K562 (cell line): Measurements from ENCODE around the gene HSD17B12. TPM values are rescaled to one million over a fixed set of nuclear protein-coding genes. Genes with fewer than 3 reads are reported as not detected.

ENCODE experiments used
- ATAC-seq: fragments of 200-7000 bp; cut with Tn5 transposase; 3 replicates; pipeline ENCODE4 v1.9.1; 2020; ENCODE audit warnings: moderate library complexity
- BruUV-seq: library from RNA; stranded (reverse); fragments of 400-500 nt; replicated peaks from 2 replicates; lab custom pipeline; 2021; lab: Mats Ljungman, UMichigan
- CTCF ChIA-PET: fragments of 300-600 bp; formaldehyde crosslinking; extraction: SDS; loops from one replicate; lab custom pipeline; 2021; ENCODE audit warnings: low intra/inter-chr PET ratio; lab: Yijun Ruan, JAX
- POLR2A ChIA-PET: fragments of 300-600, 350-650 bp; sonication (Branson Sonifier 250); formaldehyde crosslinking; extraction: SDS; loops from one replicate; lab custom pipeline; 2021; ENCODE audit warnings: antibody characterized with exemption, inconsistent platforms; lab: Yijun Ruan, JAX
- DNase-seq, 4 experiments: peaks; one replicate each; pipeline versions ENCODE4 v3.0.0 to v3.0.0-alpha.2; 2011 to 2018; ENCODE audit warnings: low spot score in 3 of 4, mixed read lengths in 3 of 4; ENCODE audit errors: extremely low read depth in 1 of 4
- FAIRE-seq: peaks from 2 replicates; lab custom pipeline; 2011; peaks lifted over from hg19 to GRCh38; lab: Jason Lieb, UNC
- H2AFZ ChIP-seq: 2 replicates; pipeline ENCODE4 v1.6.0; 2011; ENCODE audit warnings: low read depth, low read length, control low read depth, inconsistent platforms
- H3K27ac ChIP-seq: fragments of 200-600 bp; 3 replicates; pipeline ENCODE4 v1.8.0; 2011; ENCODE audit warnings: low read depth, mild to moderate bottlenecking, control low read depth, inconsistent platforms, low read length, moderate library complexity, mixed read lengths; ENCODE audit errors: extremely low read depth
- H3K27me3 ChIP-seq, 2 experiments: fragments of 300-600 bp in 1 of 2; 2 replicates in 1 of 2; 3 replicates in 1 of 2; pipeline versions ENCODE4 v1.6.0 to v1.8.0; 2011; ENCODE audit warnings: inconsistent platforms in 2 of 2, low read length in 2 of 2, mild to moderate bottlenecking in 1 of 2, mixed read lengths in 1 of 2, moderate library complexity in 1 of 2; ENCODE audit not compliant: control insufficient read depth in 2 of 2, insufficient read depth in 2 of 2
- H3K36me3 ChIP-seq: fragments of 300-600 bp; 3 replicates; pipeline ENCODE4 v1.8.0; 2011; ENCODE audit warnings: mild to moderate bottlenecking, low read length, inconsistent platforms; ENCODE audit not compliant: control insufficient read depth, insufficient read depth
- H3K4me1 ChIP-seq, 2 experiments: fragments of 200-600 bp in 1 of 2; replicated peaks in 1 of 2; 2 replicates in 1 of 2; 3 replicates in 1 of 2; pipeline versions ENCODE4 v1.5.1 to v1.8.0; 2011; ENCODE audit warnings: inconsistent platforms in 2 of 2, low read length in 2 of 2, mild to moderate bottlenecking in 1 of 2, mixed read lengths in 1 of 2, moderate library complexity in 1 of 2; ENCODE audit not compliant: control insufficient read depth in 2 of 2, insufficient read depth in 2 of 2
- H3K4me2 ChIP-seq: 2 replicates; pipeline ENCODE4 v1.6.1; 2011; ENCODE audit warnings: low read length, control low read depth, inconsistent platforms, mixed read lengths; ENCODE audit not compliant: insufficient read depth
- H3K4me3 ChIP-seq: fragments of 200-600 bp; sonication (generic), shearing (Covaris generic); 2 replicates; pipeline ENCODE4 v1.5.1; 2016; ENCODE audit warnings: control low read depth, inconsistent platforms
- H3K79me2 ChIP-seq: fragments of 200-600 bp; 3 replicates; pipeline ENCODE4 v1.8.0; 2011; ENCODE audit warnings: low read length, inconsistent platforms; ENCODE audit not compliant: control insufficient read depth, insufficient read depth
- H3K9ac ChIP-seq, 2 experiments: 2 replicates each; pipeline versions ENCODE4 v1.6.0 to v1.6.1; 2011; ENCODE audit warnings: low read depth in 2 of 2, low read length in 2 of 2, control low read depth in 1 of 2, inconsistent platforms in 1 of 2, mild to moderate bottlenecking in 1 of 2, mixed read lengths in 1 of 2; ENCODE audit not compliant: insufficient read depth in 1 of 2
- H3K9me1 ChIP-seq: one replicate; pipeline ENCODE4 v1.6.0; 2011; ENCODE audit warnings: inconsistent platforms, mild to moderate bottlenecking, low read length, moderate library complexity; ENCODE audit not compliant: control insufficient read depth, insufficient read depth
- H3K9me3 ChIP-seq: replicated peaks from 2 replicates; pipeline ENCODE4 v1.5.1; 2011; ENCODE audit warnings: low read depth, low read length, inconsistent platforms; ENCODE audit not compliant: control insufficient read depth, insufficient read depth
- H4K20me1 ChIP-seq: replicated peaks from 2 replicates; pipeline ENCODE4 v1.6.1; 2011; ENCODE audit warnings: low read length, inconsistent platforms, mixed read lengths; ENCODE audit not compliant: control insufficient read depth, insufficient read depth
- BRF1 ChIP-seq: IDR thresholded peaks from 3 replicates; pipeline ENCODE4 v1.6.1; 2011; ENCODE audit warnings: borderline replicate concordance, mild to moderate bottlenecking; ENCODE audit not compliant: insufficient read length; ENCODE audit errors: extremely low read depth
- DLX4 ChIP-seq: fragments of 250-450 bp; sonication (Bioruptor Pico); IDR thresholded peaks from 2 replicates; pipeline ENCODE4 v1.6.1; 2021; ENCODE audit warnings: mild to moderate bottlenecking
- DPF2 ChIP-seq: fragments of 450-650 bp; IDR thresholded peaks from 2 replicates; pipeline ENCODE4 v1.6.1; 2016
- EGR1 ChIP-seq: fragments of 450-650 bp; conservative IDR thresholded peaks from 2 replicates; pipeline ENCODE4 v1.6.1; 2017; ENCODE audit warnings: mild to moderate bottlenecking
- EZH2 ChIP-seq: IDR thresholded peaks from 2 replicates; pipeline ENCODE4 v1.6.1; 2012; ENCODE audit warnings: low read depth, mild to moderate bottlenecking, inconsistent platforms, low read length, borderline replicate concordance
- FOSL1 ChIP-seq: fragments of 200-800 bp; sonication (Bioruptor generic); conservative IDR thresholded peaks from 2 replicates; pipeline ENCODE4 v1.6.1; 2016; ENCODE audit warnings: missing genetic modification characterization, missing compliant biosample characterization
- JUN ChIP-seq, 2 experiments: sonication (generic) in 1 of 2; formaldehyde crosslinking in 1 of 2; IDR thresholded peaks; 2 replicates each; pipeline versions ENCODE4 v1.6.1 to v1.8.0; 2012 to 2022; ENCODE audit warnings: borderline replicate concordance in 2 of 2, mild to moderate bottlenecking in 2 of 2, improper control_type of control experiment in 1 of 2, low read depth in 1 of 2, low read length in 1 of 2, missing genetic modification reagents in 1 of 2
- JUNB ChIP-seq: fragments of 450-650 bp; formaldehyde crosslinking; conservative IDR thresholded peaks from 2 replicates; pipeline ENCODE4 v1.4.0; 2020; ENCODE audit warnings: mild to moderate bottlenecking
- JUND ChIP-seq, 2 experiments: IDR thresholded peaks; 2 replicates in 1 of 2; 3 replicates in 1 of 2; pipeline ENCODE4 v1.6.1; 2011; ENCODE audit warnings: borderline replicate concordance in 2 of 2, low read depth in 2 of 2, low read length in 2 of 2, improper control_type of control experiment in 1 of 2, missing biosample characterization in 1 of 2, missing genetic modification characterization in 1 of 2, missing genetic modification reagents in 1 of 2
- KDM1A ChIP-seq, 2 experiments: fragments of 450-650 bp; IDR thresholded peaks; 2 replicates each; pipeline ENCODE4 v1.6.1; 2016; ENCODE audit warnings: mild to moderate bottlenecking in 2 of 2
- SMARCA4 ChIP-seq: fragments of 450-650 bp; IDR thresholded peaks from 2 replicates; pipeline ENCODE4 v1.6.1; 2016
- SMARCE1 ChIP-seq: fragments of 450-650 bp; IDR thresholded peaks from 2 replicates; pipeline ENCODE4 v1.7.1; 2016; ENCODE audit warnings: mild to moderate bottlenecking
- ZNF124 ChIP-seq: sonication (generic); formaldehyde crosslinking; IDR thresholded peaks from 2 replicates; pipeline ENCODE4 v1.8.1; 2022; ENCODE audit warnings: missing genetic modification reagents
- ZNF354B ChIP-seq: fragments of 250-450 bp; sonication (Bioruptor Pico); IDR thresholded peaks from 2 replicates; pipeline ENCODE4 v1.4.0; 2020
- ZNF507 ChIP-seq: conservative IDR thresholded peaks from 2 replicates; pipeline ENCODE4 v1.6.1; 2017; ENCODE audit warnings: missing genetic modification characterization, missing compliant biosample characterization
- ZNF551 ChIP-seq: fragments of 250-450 bp; sonication (Bioruptor Pico); IDR thresholded peaks from 2 replicates; pipeline ENCODE4 v1.5.0; 2021; ENCODE audit warnings: mild to moderate bottlenecking, moderate library complexity
- WGBS: fragments of 100-300 bp; shearing (Covaris generic); methylation state at CpG from one replicate; pipeline ENCODE4 v1.1.6; 2016; ENCODE audit warnings: low coverage, mixed read lengths; ENCODE audit not compliant: insufficient coverage; ENCODE audit errors: missing lambda C conversion rate; 5-methylcytosine and 5-hydroxymethylcytosine counted together
- in situ Hi-C: fragments of 300-500 bp; cut with MboI; formaldehyde crosslinking; loops from 4 replicates; pipeline ENCODE4 v1.15.0; 2018; ENCODE audit warnings: inconsistent platforms, mixed read lengths
- intact Hi-C: fragments of 100-400 bp; cut with micrococcal nuclease; formaldehyde crosslinking; loops from 2 replicates; pipeline ENCODE4 v1.14.2; 2022
- polyA plus RNA-seq, 8 experiments: library from polyadenylated mRNA; depleted of rRNA in 4 of 8; stranded (reverse) in 5 of 8; unstranded in 3 of 8; fragments of >200 nt; fragmentation: Nextera tagmentation in 2 of 8; fragmentation: Illumina TruSeq in 1 of 8; extraction: Ambion mirVana in 2 of 8; extraction: Trizol in 1 of 8; gene quantifications; 2 replicates each; pipeline versions ENCODE4 v1.2.1 to v1.2.3, GENCODE V29; 2011 to 2014; ENCODE audit warnings: inconsistent platforms in 1 of 8, missing spikeins in 1 of 8
- total RNA-seq, 7 experiments: library from RNA; depleted of rRNA in 6 of 7; stranded (reverse); fragments of >200 nt in 6 of 7; fragmentation: Illumina TruSeq in 2 of 7; extraction: Trizol in 2 of 7; gene quantifications; 2 replicates each; pipeline versions ENCODE4 v1.2.1 to v1.2.3, GENCODE V29; 2011 to 2021; ENCODE audit warnings: low replicate concordance in 1 of 7
- TF ChIP-seq, protein P1 (sequence below), 2 experiments: fragments of 450-650 bp in 1 of 2; sonication (generic) in 1 of 2; formaldehyde crosslinking in 1 of 2; IDR thresholded peaks in 1 of 2; conservative IDR thresholded peaks in 1 of 2; 2 replicates each; pipeline versions ENCODE4 v1.6.1 to v1.8.1; 2016 to 2023; ENCODE audit warnings: mild to moderate bottlenecking in 2 of 2, moderate library complexity in 2 of 2, inconsistent platforms in 1 of 2, missing genetic modification reagents in 1 of 2

Gene HSD17B12
- total and polyA plus RNA-seq, 9 of the 15 experiments (the other 6 are each of a cell fraction or from before 2014, with no cell fraction given): 9.1 to 34.5 (median 23.3) TPM

GRCh38 chr11:43830928-43831440 is 150.4 kb downstream of the HSD17B12 start:
- no peak for ATAC-seq
- Histone ChIP-seq H3K27ac (no peak overlapping the region), H4K20me1 (no peaks in the 10 kb centered on the region), H3K4me2 (no peak overlapping the region), H3K4me1 (no peaks in the 10 kb centered on the region), H3K9ac (no peak overlapping the region), H3K9me3 (no peaks in the 10 kb centered on the region), H3K79me2 (no peaks in the 10 kb centered on the region), H2AFZ (no peak overlapping the region), H3K4me3 (no peak overlapping the region), H3K27me3 (no peaks in the 10 kb centered on the region), H3K9me1 (no peaks in the 10 kb centered on the region), H3K36me3 (no peaks in the 10 kb centered on the region)
- in situ Hi-C loops: no loop called here
- no TSS peak for BruUV-seq
- CTCF ChIA-PET: interaction anchor here (0.6 kb wide), 1 partner anchor 442 kb away, joined by 3 read pairs; no protein-coding TSS in a partner anchor
- FAIRE-seq: no peak
- POLR2A ChIA-PET: interaction anchor here (0.7 kb wide), 1 partner anchor 15 kb away, joined by 3 read pairs; no protein-coding TSS in a partner anchor
- intact Hi-C loops: no loop called here
- TF ChIP-seq JUNB: peak; percentile 55; the same call in 1 of the 2 replicates
- peak; percentile 97 for TF ChIP-seq FOSL1
- peak; percentile 33 for TF ChIP-seq EGR1
- no peak for TF ChIP-seq ZNF507 (tag)
- peak; percentile 80 for TF ChIP-seq JUN (IDR thresholded peaks at IDR 0.05; ENCODE audit: borderline replicate concordance, low read depth, low read length)
- no peak for TF ChIP-seq JUN (CRISPR knock-in tag; IDR thresholded peaks at IDR 0.05; ENCODE audit: borderline replicate concordance)
- TF ChIP-seq SMARCA4: peak; percentile 35; the same call in 1 of the 2 replicates
- TF ChIP-seq SMARCE1: 0 out of 2 replicates have a peak, but pooled peaks have one; percentile 25
- no peak for TF ChIP-seq EZH2
- 0 out of 2 replicates have a peak, but pooled peaks have one; percentile 20 for TF ChIP-seq DPF2
- TF ChIP-seq ZNF551: no peak
- TF ChIP-seq KDM1A (IDR thresholded peaks at IDR 0.05): peak; percentile 31 to 49; a peak in 2 of 4 replicates
- no peak for TF ChIP-seq DLX4 (CRISPR knock-in tag)
- no peak for TF ChIP-seq ZNF124 (CRISPR knock-in tag)
- TF ChIP-seq ZNF354B (CRISPR knock-in tag): no peak
- TF ChIP-seq, protein P1, sequence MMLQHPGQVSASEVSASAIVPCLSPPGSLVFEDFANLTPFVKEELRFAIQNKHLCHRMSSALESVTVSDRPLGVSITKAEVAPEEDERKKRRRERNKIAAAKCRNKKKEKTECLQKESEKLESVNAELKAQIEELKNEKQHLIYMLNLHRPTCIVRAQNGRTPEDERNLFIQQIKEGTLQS (IDR thresholded peaks at IDR 0.05): peak; percentile 90
- TF ChIP-seq, protein P1 (CRISPR knock-in tag; conservative IDR thresholded peaks at IDR 0.05): no peak
- TF ChIP-seq JUND (IDR thresholded peaks at IDR 0.05; ENCODE audit: borderline replicate concordance, low read depth, low read length): peak; percentile 74
- TF ChIP-seq JUND (tag; IDR thresholded peaks at IDR 0.05; ENCODE audit: borderline replicate concordance, low read depth, low read length): peak; percentile 77; the same call in 2 of the 3 replicates
- TF ChIP-seq BRF1: no peak
- 8% methylated on average over 5 of the region's 5 CpGs for WGBS
- DNase-seq: peak in 2 of 4 experiments; percentile 9 to 34
